Uterus (tissue), 4 donors: ENCODE measurements around the gene ANGPTL8. TPM values are rescaled to one million over a fixed set of nuclear protein-coding genes. Genes with fewer than 3 reads are reported as not detected.

Experiments used
- DNase-seq, 2 donors: peaks; one replicate each; pipeline ENCODE4 v3.0.0-alpha.2; 2019 to 2020
- H3K27ac ChIP-seq, 2 donors: fragments of 200-600 bp; sonication (generic); 1 replicate in 1 of 2; 2 replicates in 1 of 2; pipeline ENCODE4 v1.5.1; 2016 to 2018
- H3K27me3 ChIP-seq, 2 donors: fragments of 200-600 bp; sonication (generic); one replicate each; pipeline ENCODE4 v1.5.1; 2018 to 2019; ENCODE audit warnings: control low read depth in 1 of 2
- H3K36me3 ChIP-seq, 2 donors: fragments of 200-600 bp; sonication (generic); one replicate each; pipeline ENCODE4 v1.5.1; 2019; ENCODE audit warnings: control low read depth in 1 of 2
- H3K4me1 ChIP-seq, 2 donors: fragments of 200-600 bp; sonication (generic); one replicate each; pipeline ENCODE4 v1.5.1; 2018 to 2019; ENCODE audit warnings: control low read depth in 1 of 2
- H3K4me3 ChIP-seq, 2 donors: fragments of 200-600 bp; sonication (generic); 1 replicate in 1 of 2; 2 replicates in 1 of 2; pipeline ENCODE4 v1.5.1; 2018 to 2019; ENCODE audit warnings: mild to moderate bottlenecking in 1 of 2
- H3K9me3 ChIP-seq, 2 donors: fragments of 200-600 bp; sonication (generic); one replicate each; pipeline ENCODE4 v1.5.1; 2019; ENCODE audit warnings: control low read depth in 1 of 2
- POLR2A ChIP-seq, 2 donors: fragments of 450-650 bp; IDR thresholded peaks; one replicate each; pipeline ENCODE4 v1.6.1; 2016; ENCODE audit warnings: antibody characterized with exemption in 2 of 2, mild to moderate bottlenecking in 1 of 2, moderate library complexity in 1 of 2
- intact Hi-C: fragments of 100-400 bp; cut with DNase I; formaldehyde crosslinking; loops from one replicate; pipeline ENCODE4 v1.15.1; 2023; ENCODE audit warnings: low total_unique reads
- total RNA-seq, 4 donors: library from RNA; depleted of rRNA in 3 of 4; stranded (reverse); fragments of >200 nt in 3 of 4; gene quantifications; one replicate each; pipeline versions ENCODE4 v1.1.0 to v1.2.4, GENCODE V29; 2014 to 2023
- TF ChIP-seq, protein P1 (sequence below), 4 experiments: fragments of 200-600 bp in 2 of 4; fragments of 450-650 bp in 2 of 4; sonication (generic) in 2 of 4; IDR thresholded peaks; one replicate each; pipeline ENCODE4 v1.5.1; 2016 to 2019; ENCODE audit warnings: antibody characterized with exemption in 4 of 4, mild to moderate bottlenecking in 2 of 4, moderate library complexity in 1 of 4
- donor health status: DM: yes; HTN: yes; CAD: no.

The ANGPTL8 gene
- total RNA-seq, 4 donors from 2014 or later, result 3.0 TPM; not detected in 3

DNA sequence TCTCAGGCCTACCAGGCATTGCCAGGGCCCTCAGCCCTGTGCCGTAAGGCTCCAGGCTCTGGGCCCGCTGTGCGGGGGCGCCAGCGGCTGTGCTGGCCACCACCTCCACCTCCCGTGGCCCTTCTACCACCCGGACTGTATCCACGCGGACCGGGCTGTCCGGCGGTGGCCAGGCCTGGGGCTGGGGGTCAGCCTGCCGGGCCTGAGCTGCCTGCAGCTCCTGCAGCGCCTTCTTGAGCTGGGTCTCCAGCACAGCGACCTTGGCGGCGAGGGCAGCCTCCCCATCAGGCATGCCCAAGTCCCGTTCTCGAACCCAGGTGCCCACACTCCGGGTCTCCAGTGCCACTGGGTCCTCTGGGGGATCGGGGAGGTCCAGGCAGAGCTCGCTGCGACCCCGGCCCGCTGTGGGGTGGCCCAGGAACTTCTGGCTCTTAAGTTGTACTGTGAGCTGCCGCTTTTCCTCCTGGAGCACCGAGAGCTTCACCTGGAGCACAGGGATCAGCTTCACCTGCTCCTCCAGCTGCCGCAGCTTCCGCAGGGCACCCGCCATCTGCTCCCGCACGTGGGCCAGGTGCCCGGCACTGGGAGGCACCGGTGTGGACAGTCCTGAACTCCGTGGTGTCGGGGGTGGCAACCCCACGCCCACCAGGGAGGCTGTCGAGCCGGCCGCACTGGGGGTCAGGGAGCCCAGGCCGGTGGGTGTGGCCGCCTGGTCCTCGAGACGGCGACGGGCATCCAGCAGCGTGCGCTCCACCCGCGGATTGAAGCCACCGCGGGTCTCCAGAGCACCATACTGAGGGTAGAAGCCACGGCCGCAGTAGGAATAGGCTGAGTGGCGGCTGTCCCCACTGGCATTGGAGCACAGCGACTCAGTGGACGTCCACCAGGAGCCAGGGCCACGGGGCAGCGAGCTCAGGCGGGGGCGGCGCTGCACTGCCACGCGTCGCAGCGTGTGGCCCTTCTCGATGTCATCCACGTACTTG is 46.2 kb upstream of the ANGPTL8 start:
- H3K36me3 ChIP-seq, result no peaks in the 10 kb centered on the region
- no peaks in the 10 kb centered on the region for H3K27me3 ChIP-seq
- peak overlapping the region; percentile 51 to 94 for H3K4me3 ChIP-seq
- no peaks in the 10 kb centered on the region for H3K9me3 ChIP-seq
- intact Hi-C loops, result no loop called here
- DNase-seq, result no peak
- peaks cover 19 to 20% of the 10 kb centered on the region in 2 donors for H3K4me1 ChIP-seq
- TF ChIP-seq, protein P1, sequence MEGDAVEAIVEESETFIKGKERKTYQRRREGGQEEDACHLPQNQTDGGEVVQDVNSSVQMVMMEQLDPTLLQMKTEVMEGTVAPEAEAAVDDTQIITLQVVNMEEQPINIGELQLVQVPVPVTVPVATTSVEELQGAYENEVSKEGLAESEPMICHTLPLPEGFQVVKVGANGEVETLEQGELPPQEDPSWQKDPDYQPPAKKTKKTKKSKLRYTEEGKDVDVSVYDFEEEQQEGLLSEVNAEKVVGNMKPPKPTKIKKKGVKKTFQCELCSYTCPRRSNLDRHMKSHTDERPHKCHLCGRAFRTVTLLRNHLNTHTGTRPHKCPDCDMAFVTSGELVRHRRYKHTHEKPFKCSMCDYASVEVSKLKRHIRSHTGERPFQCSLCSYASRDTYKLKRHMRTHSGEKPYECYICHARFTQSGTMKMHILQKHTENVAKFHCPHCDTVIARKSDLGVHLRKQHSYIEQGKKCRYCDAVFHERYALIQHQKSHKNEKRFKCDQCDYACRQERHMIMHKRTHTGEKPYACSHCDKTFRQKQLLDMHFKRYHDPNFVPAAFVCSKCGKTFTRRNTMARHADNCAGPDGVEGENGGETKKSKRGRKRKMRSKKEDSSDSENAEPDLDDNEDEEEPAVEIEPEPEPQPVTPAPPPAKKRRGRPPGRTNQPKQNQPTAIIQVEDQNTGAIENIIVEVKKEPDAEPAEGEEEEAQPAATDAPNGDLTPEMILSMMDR (IDR thresholded peaks at IDR 0.05), result no peak
- TF ChIP-seq POLR2A (IDR thresholded peaks at IDR 0.05), result no peak
- H3K27ac ChIP-seq, result peak overlapping the region; percentile 98 to 99

DNA sequence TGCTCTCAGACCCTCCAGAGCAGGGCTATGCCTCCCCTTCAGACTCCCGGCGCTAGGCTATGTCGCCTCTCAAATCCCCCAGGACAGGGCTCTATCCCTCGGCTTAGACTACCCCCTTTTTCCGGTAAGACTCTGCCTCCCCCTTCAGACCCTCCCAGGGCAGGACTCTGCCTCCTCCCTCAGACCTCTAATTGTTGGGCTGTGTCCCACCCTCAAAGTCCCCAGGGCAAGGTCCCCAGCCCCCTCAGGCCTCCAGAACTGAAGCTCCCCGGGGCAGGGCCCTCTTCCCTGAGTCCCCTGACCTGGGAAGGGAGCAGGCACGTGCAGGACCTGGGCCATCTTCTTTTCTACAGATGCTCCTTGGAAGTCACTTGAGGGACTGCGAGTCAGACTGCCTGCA is 45.2 kb upstream of the ANGPTL8 start:
- Histone ChIP-seq H3K36me3 (no peaks in the 10 kb centered on the region), H3K27ac (peak overlapping the region; percentile 98 to 99), H3K9me3 (no peaks in the 10 kb centered on the region), H3K4me1 (peaks cover 20% of the 10 kb centered on the region in 2 donors), H3K4me3 (peak overlapping the region; percentile 51 to 94), H3K27me3 (no peaks in the 10 kb centered on the region)
- no peak for DNase-seq
- TF ChIP-seq, protein P1 (IDR thresholded peaks at IDR 0.05), result no peak
- no peak for TF ChIP-seq POLR2A (IDR thresholded peaks at IDR 0.05)
- intact Hi-C loops, result no loop called here

DNA sequence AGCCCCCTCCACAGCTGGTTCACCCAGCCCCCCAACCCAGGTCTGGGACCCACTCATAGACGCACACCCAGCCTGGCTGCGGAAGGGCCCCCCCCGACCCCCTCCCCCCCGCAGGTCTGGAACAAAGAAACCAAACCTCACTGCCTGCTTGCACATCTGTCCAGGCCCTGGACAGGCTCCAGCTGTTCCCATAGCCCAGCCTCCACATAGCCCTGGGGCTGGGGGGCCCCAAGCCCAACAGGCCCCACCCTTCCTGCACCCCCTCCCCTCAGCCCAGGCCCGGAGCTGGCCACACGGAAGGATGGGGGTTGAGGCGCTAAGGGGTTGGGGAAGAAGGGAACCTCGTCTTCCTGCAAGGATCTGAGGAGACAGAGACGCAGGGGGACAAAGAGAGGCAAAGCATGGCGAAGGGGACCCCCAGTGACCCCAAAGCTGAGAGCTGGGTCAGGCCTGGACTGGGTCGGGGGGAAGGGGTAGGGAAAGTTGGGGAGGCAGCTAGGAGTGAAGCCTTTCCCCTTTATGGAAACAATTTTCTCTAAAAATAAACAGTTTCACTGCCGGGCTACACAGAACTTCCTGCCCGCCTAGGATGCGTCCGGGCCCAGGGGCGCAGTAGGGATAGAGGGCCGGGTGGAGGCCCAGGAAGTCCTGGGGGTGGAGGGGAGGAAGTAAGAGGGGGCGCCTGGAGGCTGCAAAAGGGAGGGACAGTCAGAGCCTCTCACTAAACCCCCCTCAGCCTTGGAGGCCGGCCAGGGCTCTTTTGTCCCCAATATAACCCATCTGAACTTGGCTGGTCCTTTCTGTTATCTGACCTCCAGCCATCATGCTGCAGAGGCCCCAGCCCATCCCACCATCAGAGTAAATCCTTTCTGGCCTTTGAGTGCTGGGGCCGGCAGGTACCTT is 44.5 kb upstream of the ANGPTL8 start:
- no peak for DNase-seq

DNA sequence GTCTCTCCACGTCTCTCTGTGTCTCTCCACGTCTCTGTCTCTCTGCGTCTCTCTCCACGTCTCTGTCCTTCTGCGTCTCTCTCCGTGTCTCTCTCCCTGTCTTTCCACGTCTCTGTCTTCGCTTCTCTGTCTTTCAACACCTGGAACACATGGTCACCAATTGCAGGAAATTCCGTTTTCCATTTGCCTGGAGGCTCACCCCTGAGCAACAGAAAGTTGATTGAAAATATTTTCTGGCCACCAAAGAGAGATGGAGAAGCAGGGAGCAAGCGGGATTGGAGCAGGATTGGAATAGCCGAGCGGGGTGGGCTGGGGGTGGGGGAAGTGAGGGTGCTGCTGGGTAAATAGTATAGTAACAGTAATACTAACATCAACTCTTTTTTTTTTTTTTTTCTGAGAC is 43.7 kb upstream of the ANGPTL8 start:
- H3K4me1 ChIP-seq, result peaks cover 8 to 20% of the 10 kb centered on the region in 2 donors
- intact Hi-C loops, result loop anchor here (5.0 kb wide), 1 partner anchor 33 kb away; no protein-coding TSS in a partner anchor
- no peaks in the 10 kb centered on the region for H3K27me3 ChIP-seq
- no peaks in the 10 kb centered on the region for H3K9me3 ChIP-seq
- H3K4me3 ChIP-seq, result peak overlapping the region; percentile 51 to 94
- no peak for DNase-seq
- H3K36me3 ChIP-seq, result no peaks in the 10 kb centered on the region
- peak overlapping the region; percentile 98 to 99 for H3K27ac ChIP-seq
- TF ChIP-seq, protein P1 (IDR thresholded peaks at IDR 0.05), result no peak
- TF ChIP-seq POLR2A (IDR thresholded peaks at IDR 0.05), result no peak

More for the DNA sequence above, 44.5 kb upstream of the ANGPTL8 start:
- Histone ChIP-seq H3K4me3 (peak overlapping the region; percentile 51 to 94), H3K9me3 (no peaks in the 10 kb centered on the region), H3K27ac (peak overlapping the region; percentile 98 to 99), H3K27me3 (no peaks in the 10 kb centered on the region), H3K4me1 (peaks cover 15 to 20% of the 10 kb centered on the region in 2 donors), H3K36me3 (no peaks in the 10 kb centered on the region)
- intact Hi-C loops, result loop anchor here (5.0 kb wide), 1 partner anchor 33 kb away; no protein-coding TSS in a partner anchor
- TF ChIP-seq POLR2A (IDR thresholded peaks at IDR 0.05), result no peak
